ENCODE measurements around the gene ING5. TPM values are rescaled to one million over a fixed set of nuclear protein-coding genes. Genes with fewer than 3 reads are reported as not detected.

The ING5 gene
- total RNA-seq, 2 experiments from 2014 or later, result 65.4 to 90.9 TPM

GRCh38 chr2:241762321-241762932 lies 60.6 kb downstream of the ING5 start:
- intact Hi-C loops (cut with micrococcal nuclease; ENCODE audit: unreplicated experiment), result no loop called here
- no TSS peak for BruUV-seq (replicated peaks)
- no peaks in the 10 kb centered on the region for H3K9me3 ChIP-seq (ENCODE audit: low read length)
- peaks cover 25% of the 10 kb centered on the region for H3K36me3 ChIP-seq (ENCODE audit: insufficient read depth, low read length)
- H3K4me3 ChIP-seq (ENCODE audit: low read depth, low read length, poor library complexity, severe bottlenecking), result no peak overlapping the region
- ChIA-PET POLR2A (interaction anchor here (0.6 kb wide), 1 partner anchor 122 kb away, joined by 4 read pairs; no protein-coding TSS in a partner anchor), CTCF (ENCODE audit: unreplicated experiment) (no interaction called here)
- H3K4me2 ChIP-seq (ENCODE audit: low read length), result no peak overlapping the region
- H2AFZ ChIP-seq (ENCODE audit: low read length), result no peak overlapping the region
- no peaks in the 10 kb centered on the region for H3K4me1 ChIP-seq (ENCODE audit: insufficient read depth, low read length, poor library complexity, severe bottlenecking)
- no peak for TF ChIP-seq CTCF (conservative IDR thresholded peaks at IDR 0.05; ENCODE audit: low read length)
- TF ChIP-seq EZH2phosphoT487 (IDR thresholded peaks at IDR 0.05; ENCODE audit: borderline replicate concordance, low read depth, low read length), result no peak
- no peak overlapping the region for H3K27ac ChIP-seq (ENCODE audit: low read depth, low read length, poor library complexity, severe bottlenecking)
- no peaks in the 10 kb centered on the region for H3K79me2 ChIP-seq (ENCODE audit: insufficient read depth, low read depth, low read length)
- DNase-seq (ENCODE audit: low spot score), result no peak
- no peaks in the 10 kb centered on the region for H3K9me2 ChIP-seq (ENCODE audit: insufficient read depth, low read length)
- H4K20me1 ChIP-seq (ENCODE audit: insufficient read depth, low read length), result no peaks in the 10 kb centered on the region

- H2AFZ ChIP-seq (ENCODE audit: low read length), result no peak overlapping the region
- no peaks in the 10 kb centered on the region for H3K79me2 ChIP-seq (ENCODE audit: insufficient read depth, low read depth, low read length)
- DNase-seq (ENCODE audit: low spot score), result no peak
- no peak overlapping the region for H3K27ac ChIP-seq (ENCODE audit: low read depth, low read length, poor library complexity, severe bottlenecking)
- no peak overlapping the region for H3K4me3 ChIP-seq (ENCODE audit: low read depth, low read length, poor library complexity, severe bottlenecking)
- no peaks in the 10 kb centered on the region for H3K4me1 ChIP-seq (ENCODE audit: insufficient read depth, low read length, poor library complexity, severe bottlenecking)
- no peak overlapping the region for H3K4me2 ChIP-seq (ENCODE audit: low read length)
- H3K9me3 ChIP-seq (ENCODE audit: low read length), result no peaks in the 10 kb centered on the region
- peaks cover 25% of the 10 kb centered on the region for H3K36me3 ChIP-seq (ENCODE audit: insufficient read depth, low read length)
- H3K9me2 ChIP-seq (ENCODE audit: insufficient read depth, low read length), result no peaks in the 10 kb centered on the region
- no TSS peak for BruUV-seq (replicated peaks)
- TF ChIP-seq EZH2phosphoT487 (IDR thresholded peaks at IDR 0.05; ENCODE audit: borderline replicate concordance, low read depth, low read length) (no peak), CTCF (conservative IDR thresholded peaks at IDR 0.05; ENCODE audit: low read length) (no peak)
- H4K20me1 ChIP-seq (ENCODE audit: insufficient read depth, low read length), result no peaks in the 10 kb centered on the region
- intact Hi-C loops (cut with micrococcal nuclease; ENCODE audit: unreplicated experiment), result no loop called here
- POLR2A ChIA-PET, result no interaction called here
- CTCF ChIA-PET (ENCODE audit: unreplicated experiment), result no interaction called here
These were observed 61.1 kb downstream of the ING5 start for GRCh38 chr2:241762933-241763369.

- DNase-seq (ENCODE audit: low spot score), result no peak
- Histone ChIP-seq H3K4me1 (ENCODE audit: insufficient read depth, low read length, poor library complexity, severe bottlenecking) (no peaks in the 10 kb centered on the region), H3K9me2 (ENCODE audit: insufficient read depth, low read length) (no peaks in the 10 kb centered on the region), H3K27ac (ENCODE audit: low read depth, low read length, poor library complexity, severe bottlenecking) (no peak overlapping the region), H3K36me3 (ENCODE audit: insufficient read depth, low read length) (peaks cover 20% of the 10 kb centered on the region), H3K9me3 (ENCODE audit: low read length) (no peaks in the 10 kb centered on the region), H2AFZ (ENCODE audit: low read length) (no peak overlapping the region), H4K20me1 (ENCODE audit: insufficient read depth, low read length) (no peaks in the 10 kb centered on the region), H3K4me3 (ENCODE audit: low read depth, low read length, poor library complexity, severe bottlenecking) (no peak overlapping the region), H3K4me2 (ENCODE audit: low read length) (no peak overlapping the region), H3K79me2 (ENCODE audit: insufficient read depth, low read depth, low read length) (no peaks in the 10 kb centered on the region)
- intact Hi-C loops (cut with micrococcal nuclease; ENCODE audit: unreplicated experiment), result no loop called here
- no peak for TF ChIP-seq CTCF (conservative IDR thresholded peaks at IDR 0.05; ENCODE audit: low read length)
- TF ChIP-seq EZH2phosphoT487 (IDR thresholded peaks at IDR 0.05; ENCODE audit: borderline replicate concordance, low read depth, low read length), result no peak
- ChIA-PET POLR2A (no interaction called here), CTCF (ENCODE audit: unreplicated experiment) (no interaction called here)
- no TSS peak for BruUV-seq (replicated peaks)
These were observed 61.9 kb downstream of the ING5 start for GRCh38 chr2:241763551-241764274.

Data from OCI-LY7 (cell line).